ENCODE measurements around the gene TBC1D7. TPM values are rescaled to one million over a fixed set of nuclear protein-coding genes. Genes with fewer than 3 reads are reported as not detected.

Gene TBC1D7
- polyA plus RNA-seq, 2 of the 4 experiments (the other 2 are of a cell fraction), result 34.6 to 55.9 TPM

- CTCF ChIA-PET, result interaction anchor here (1.0 kb wide), 1 partner anchor 10 kb away, joined by 3 read pairs; no protein-coding TSS in a partner anchor
- FAIRE-seq (no peak), ATAC-seq (no peak), DNase-seq (ENCODE audit: low read depth in 1 of 2, low spot score in 1 of 2) (no peak)
- WGBS (ENCODE audit: missing lambda C conversion rate), result 87% methylated on average over 6 of the region's 6 CpGs
- TF ChIP-seq NR3C1 (IDR thresholded peaks at IDR 0.05), result no peak
- no peak for TF ChIP-seq EHF (CRISPR knock-in tag; IDR thresholded peaks at IDR 0.05)
- TF ChIP-seq CBX8 (IDR thresholded peaks at IDR 0.05), result no peak
- no peak for TF ChIP-seq EHMT2 (IDR thresholded peaks at IDR 0.05; ENCODE audit: low read depth)
- TF ChIP-seq BCL3 (IDR thresholded peaks at IDR 0.05), result no peak
- no peak for TF ChIP-seq RAD21 (conservative IDR thresholded peaks at IDR 0.05 in 1 of 2, IDR thresholded peaks at IDR 0.05 in 1 of 2)
- TF ChIP-seq, protein P1, sequence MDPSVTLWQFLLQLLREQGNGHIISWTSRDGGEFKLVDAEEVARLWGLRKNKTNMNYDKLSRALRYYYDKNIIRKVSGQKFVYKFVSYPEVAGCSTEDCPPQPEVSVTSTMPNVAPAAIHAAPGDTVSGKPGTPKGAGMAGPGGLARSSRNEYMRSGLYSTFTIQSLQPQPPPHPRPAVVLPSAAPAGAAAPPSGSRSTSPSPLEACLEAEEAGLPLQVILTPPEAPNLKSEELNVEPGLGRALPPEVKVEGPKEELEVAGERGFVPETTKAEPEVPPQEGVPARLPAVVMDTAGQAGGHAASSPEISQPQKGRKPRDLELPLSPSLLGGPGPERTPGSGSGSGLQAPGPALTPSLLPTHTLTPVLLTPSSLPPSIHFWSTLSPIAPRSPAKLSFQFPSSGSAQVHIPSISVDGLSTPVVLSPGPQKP (IDR thresholded peaks at IDR 0.05; ENCODE audit: low read depth, low read length), result no peak
- TF ChIP-seq, protein P2, sequence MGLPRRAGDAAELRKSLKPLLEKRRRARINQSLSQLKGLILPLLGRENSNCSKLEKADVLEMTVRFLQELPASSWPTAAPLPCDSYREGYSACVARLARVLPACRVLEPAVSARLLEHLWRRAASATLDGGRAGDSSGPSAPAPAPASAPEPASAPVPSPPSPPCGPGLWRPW (IDR thresholded peaks at IDR 0.05), result no peak
- TF ChIP-seq NPAS2 (CRISPR knock-in tag; IDR thresholded peaks at IDR 0.05; ENCODE audit: borderline replicate concordance), result no peak
- TF ChIP-seq, protein P3, sequence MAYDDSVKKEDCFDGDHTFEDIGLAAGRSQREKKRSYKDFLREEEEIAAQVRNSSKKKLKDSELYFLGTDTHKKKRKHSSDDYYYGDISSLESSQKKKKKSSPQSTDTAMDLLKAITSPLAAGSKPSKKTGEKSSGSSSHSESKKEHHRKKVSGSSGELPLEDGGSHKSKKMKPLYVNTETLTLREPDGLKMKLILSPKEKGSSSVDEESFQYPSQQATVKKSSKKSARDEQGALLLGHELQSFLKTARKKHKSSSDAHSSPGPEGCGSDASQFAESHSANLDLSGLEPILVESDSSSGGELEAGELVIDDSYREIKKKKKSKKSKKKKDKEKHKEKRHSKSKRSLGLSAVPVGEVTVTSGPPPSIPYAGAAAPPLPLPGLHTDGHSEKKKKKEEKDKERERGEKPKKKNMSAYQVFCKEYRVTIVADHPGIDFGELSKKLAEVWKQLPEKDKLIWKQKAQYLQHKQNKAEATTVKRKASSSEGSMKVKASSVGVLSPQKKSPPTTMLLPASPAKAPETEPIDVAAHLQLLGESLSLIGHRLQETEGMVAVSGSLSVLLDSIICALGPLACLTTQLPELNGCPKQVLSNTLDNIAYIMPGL (CRISPR knock-in tag; IDR thresholded peaks at IDR 0.05; ENCODE audit: borderline replicate concordance), result no peak
- no peak for TF ChIP-seq EP300 (IDR thresholded peaks at IDR 0.05)
- no peak for TF ChIP-seq GATA3 (IDR thresholded peaks at IDR 0.05; ENCODE audit: borderline replicate concordance)
- TF ChIP-seq TP53 (CRISPR knock-in tag; IDR thresholded peaks at IDR 0.05), result no peak
- H3K4me3 ChIP-seq, result no peak overlapping the region
- no peak overlapping the region for H3K4me2 ChIP-seq
- POLR2A ChIA-PET, result interaction anchor here (1.1 kb wide), 1 partner anchor 28 kb away, joined by 5 read pairs; the partner anchor contains the start of gene TBC1D7
- H3K9me3 ChIP-seq, result no peaks in the 10 kb centered on the region
- peak overlapping the region in 1 of 2 experiments; percentile 87; a peak in 2 of 6 replicates for H3K27ac ChIP-seq
- H3K4me1 ChIP-seq, result peaks cover 34% of the 10 kb centered on the region
These were observed 28.4 kb downstream of the TBC1D7 start for GRCh38 chr6:13299918-13300317.

DNA sequence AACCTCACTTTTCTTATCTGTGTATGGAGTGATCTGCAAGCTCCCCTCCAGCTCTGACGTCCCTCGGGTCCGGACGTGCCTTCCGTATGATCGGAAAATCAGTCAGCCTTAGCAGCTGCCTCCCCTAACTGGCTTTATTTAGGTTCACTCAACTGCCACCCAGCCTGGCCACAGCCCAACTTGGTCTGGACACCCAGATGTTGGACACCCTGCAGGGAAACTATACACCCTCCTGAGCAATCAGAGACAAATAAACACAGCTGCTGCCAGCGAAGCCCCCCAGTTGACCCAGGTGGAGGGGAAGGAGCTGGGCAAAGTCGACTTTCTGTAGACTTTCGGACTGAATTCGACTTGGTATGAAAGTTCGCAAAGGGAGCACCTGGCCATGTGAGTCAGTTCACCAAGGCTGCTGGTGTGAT is 28.9 kb downstream of the TBC1D7 start:
- DNase-seq (ENCODE audit: low read depth in 1 of 2, low spot score in 1 of 2), result no peak
- ChIA-PET POLR2A (interaction anchor here (1.1 kb wide), 1 partner anchor 29 kb away, joined by 5 read pairs; the partner anchor contains the start of gene TBC1D7), CTCF (interaction anchor here (0.9 to 1.3 kb wide), 3 partner anchors 9 to 33 kb away, joined by 3 read pairs; no protein-coding TSS in a partner anchor)
- H3K4me3 ChIP-seq, result no peak overlapping the region
- H3K27ac ChIP-seq, result peak overlapping the region in 1 of 2 experiments; percentile 87; a peak in 1 of 6 replicates
- no peak for ATAC-seq
- H3K4me1 ChIP-seq, result peaks cover 29% of the 10 kb centered on the region
- no peak overlapping the region for H3K4me2 ChIP-seq
- TF ChIP-seq NR3C1 (IDR thresholded peaks at IDR 0.05), result no peak
- TF ChIP-seq CBX8 (IDR thresholded peaks at IDR 0.05), result no peak
- TF ChIP-seq MAZ (IDR thresholded peaks at IDR 0.05; ENCODE audit: borderline replicate concordance, low read depth, low read length), result no peak
- no peak for TF ChIP-seq CEBPB (IDR thresholded peaks at IDR 0.05)
- no peak for TF ChIP-seq FOXS1 (CRISPR knock-in tag; IDR thresholded peaks at IDR 0.05)
- TF ChIP-seq KDM1A (IDR thresholded peaks at IDR 0.05; ENCODE audit: low read depth), result no peak
- no peak for TF ChIP-seq JUN (IDR thresholded peaks at IDR 0.05)
- no peak for TF ChIP-seq HEYL (CRISPR knock-in tag; IDR thresholded peaks at IDR 0.05)
- TF ChIP-seq CBX2 (IDR thresholded peaks at IDR 0.05; ENCODE audit: borderline replicate concordance, low read depth), result no peak
- TF ChIP-seq BHLHE40 (IDR thresholded peaks at IDR 0.05; ENCODE audit: low read depth, low read length), result no peak
- TF ChIP-seq, protein P4, sequence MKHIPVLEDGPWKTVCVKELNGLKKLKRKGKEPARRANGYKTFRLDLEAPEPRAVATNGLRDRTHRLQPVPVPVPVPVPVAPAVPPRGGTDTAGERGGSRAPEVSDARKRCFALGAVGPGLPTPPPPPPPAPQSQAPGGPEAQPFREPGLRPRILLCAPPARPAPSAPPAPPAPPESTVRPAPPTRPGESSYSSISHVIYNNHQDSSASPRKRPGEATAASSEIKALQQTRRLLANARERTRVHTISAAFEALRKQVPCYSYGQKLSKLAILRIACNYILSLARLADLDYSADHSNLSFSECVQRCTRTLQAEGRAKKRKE (CRISPR knock-in tag; IDR thresholded peaks at IDR 0.05; ENCODE audit: low read depth), result no peak
- no peak for FAIRE-seq
- no peaks in the 10 kb centered on the region for H3K9me3 ChIP-seq
- 94% methylated on average over 11 of the region's 11 CpGs for WGBS (ENCODE audit: missing lambda C conversion rate)

All from A549 (cell line).